ENCODE results near the gene PLEKHG1.

DNA sequence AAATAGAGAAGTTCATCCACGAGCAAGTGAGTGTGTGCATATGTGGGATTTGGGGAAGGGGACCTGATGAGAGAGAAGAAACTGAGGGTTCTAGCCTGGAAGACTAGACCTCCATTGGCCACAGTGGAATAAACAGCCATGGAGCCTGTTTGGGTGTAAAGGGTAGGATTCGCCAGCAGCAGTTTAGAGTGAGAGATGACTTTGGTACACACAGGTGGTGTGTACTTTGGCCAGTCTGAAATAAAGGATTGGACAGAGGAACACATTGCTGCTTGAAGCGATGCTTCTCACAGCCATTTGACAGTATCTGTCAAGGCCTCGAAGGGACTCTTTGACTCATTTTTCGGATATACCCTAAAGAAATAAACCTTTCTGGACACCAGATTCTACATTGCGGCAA, 29.2 kb downstream of the PLEKHG1 start:
- TF ChIP-seq, protein P1, sequence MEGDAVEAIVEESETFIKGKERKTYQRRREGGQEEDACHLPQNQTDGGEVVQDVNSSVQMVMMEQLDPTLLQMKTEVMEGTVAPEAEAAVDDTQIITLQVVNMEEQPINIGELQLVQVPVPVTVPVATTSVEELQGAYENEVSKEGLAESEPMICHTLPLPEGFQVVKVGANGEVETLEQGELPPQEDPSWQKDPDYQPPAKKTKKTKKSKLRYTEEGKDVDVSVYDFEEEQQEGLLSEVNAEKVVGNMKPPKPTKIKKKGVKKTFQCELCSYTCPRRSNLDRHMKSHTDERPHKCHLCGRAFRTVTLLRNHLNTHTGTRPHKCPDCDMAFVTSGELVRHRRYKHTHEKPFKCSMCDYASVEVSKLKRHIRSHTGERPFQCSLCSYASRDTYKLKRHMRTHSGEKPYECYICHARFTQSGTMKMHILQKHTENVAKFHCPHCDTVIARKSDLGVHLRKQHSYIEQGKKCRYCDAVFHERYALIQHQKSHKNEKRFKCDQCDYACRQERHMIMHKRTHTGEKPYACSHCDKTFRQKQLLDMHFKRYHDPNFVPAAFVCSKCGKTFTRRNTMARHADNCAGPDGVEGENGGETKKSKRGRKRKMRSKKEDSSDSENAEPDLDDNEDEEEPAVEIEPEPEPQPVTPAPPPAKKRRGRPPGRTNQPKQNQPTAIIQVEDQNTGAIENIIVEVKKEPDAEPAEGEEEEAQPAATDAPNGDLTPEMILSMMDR (IDR thresholded peaks at IDR 0.05; ENCODE audit: low read depth, low read length) = no peak
- TF ChIP-seq EZH2phosphoT487 (IDR thresholded peaks at IDR 0.05; ENCODE audit: low read depth) = no peak

Measured in OCI-LY3 (cell line).